ENCODE measurements around the gene DENND1A. TPM values are rescaled to one million over a fixed set of nuclear protein-coding genes. Genes with fewer than 3 reads are reported as not detected.

Gene DENND1A
- total RNA-seq, 1 donor from 2014 or later: 48.1 TPM

GRCh38 chr9:123974471-123974870, 44.5 kb upstream of the DENND1A start:
- Histone ChIP-seq H3K27ac (no peak overlapping the region), H3K9ac (no peak overlapping the region), H3K27me3 (peaks cover 17% of the 10 kb centered on the region), H3K4me2 (no peak overlapping the region), H3K36me3 (no peaks in the 10 kb centered on the region), H4K20me1 (ENCODE audit: low read depth) (no peaks in the 10 kb centered on the region), H3K79me2 (ENCODE audit: low read depth) (no peaks in the 10 kb centered on the region), H2AFZ (replicated peaks) (no peak overlapping the region), H3K9me3 (ENCODE audit: low read depth) (no peaks in the 10 kb centered on the region), H3K4me1 (no peaks in the 10 kb centered on the region), H3F3A (ENCODE audit: low read depth) (peaks cover 26% of the 10 kb centered on the region), H3K4me3 (no peak overlapping the region)
- no peak overlapping the region for H3K4me3 Mint-ChIP-seq
- H3K27me3 Mint-ChIP-seq (ENCODE audit: insufficient read depth, low read depth): peaks cover 3% of the 10 kb centered on the region
- TF ChIP-seq, protein P1, sequence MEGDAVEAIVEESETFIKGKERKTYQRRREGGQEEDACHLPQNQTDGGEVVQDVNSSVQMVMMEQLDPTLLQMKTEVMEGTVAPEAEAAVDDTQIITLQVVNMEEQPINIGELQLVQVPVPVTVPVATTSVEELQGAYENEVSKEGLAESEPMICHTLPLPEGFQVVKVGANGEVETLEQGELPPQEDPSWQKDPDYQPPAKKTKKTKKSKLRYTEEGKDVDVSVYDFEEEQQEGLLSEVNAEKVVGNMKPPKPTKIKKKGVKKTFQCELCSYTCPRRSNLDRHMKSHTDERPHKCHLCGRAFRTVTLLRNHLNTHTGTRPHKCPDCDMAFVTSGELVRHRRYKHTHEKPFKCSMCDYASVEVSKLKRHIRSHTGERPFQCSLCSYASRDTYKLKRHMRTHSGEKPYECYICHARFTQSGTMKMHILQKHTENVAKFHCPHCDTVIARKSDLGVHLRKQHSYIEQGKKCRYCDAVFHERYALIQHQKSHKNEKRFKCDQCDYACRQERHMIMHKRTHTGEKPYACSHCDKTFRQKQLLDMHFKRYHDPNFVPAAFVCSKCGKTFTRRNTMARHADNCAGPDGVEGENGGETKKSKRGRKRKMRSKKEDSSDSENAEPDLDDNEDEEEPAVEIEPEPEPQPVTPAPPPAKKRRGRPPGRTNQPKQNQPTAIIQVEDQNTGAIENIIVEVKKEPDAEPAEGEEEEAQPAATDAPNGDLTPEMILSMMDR (IDR thresholded peaks at IDR 0.05): no peak
- TF ChIP-seq EZH2 (IDR thresholded peaks at IDR 0.05) (no peak), EZH2phosphoT487 (IDR thresholded peaks at IDR 0.05) (no peak)
- H3K9me3 Mint-ChIP-seq: no peaks in the 10 kb centered on the region
- no peak for DNase-seq (ENCODE audit: low spot score)
- H3K27ac Mint-ChIP-seq: no peak overlapping the region
- H3K4me1 Mint-ChIP-seq: no peaks in the 10 kb centered on the region
- H3K36me3 Mint-ChIP-seq: no peaks in the 10 kb centered on the region

DNA sequence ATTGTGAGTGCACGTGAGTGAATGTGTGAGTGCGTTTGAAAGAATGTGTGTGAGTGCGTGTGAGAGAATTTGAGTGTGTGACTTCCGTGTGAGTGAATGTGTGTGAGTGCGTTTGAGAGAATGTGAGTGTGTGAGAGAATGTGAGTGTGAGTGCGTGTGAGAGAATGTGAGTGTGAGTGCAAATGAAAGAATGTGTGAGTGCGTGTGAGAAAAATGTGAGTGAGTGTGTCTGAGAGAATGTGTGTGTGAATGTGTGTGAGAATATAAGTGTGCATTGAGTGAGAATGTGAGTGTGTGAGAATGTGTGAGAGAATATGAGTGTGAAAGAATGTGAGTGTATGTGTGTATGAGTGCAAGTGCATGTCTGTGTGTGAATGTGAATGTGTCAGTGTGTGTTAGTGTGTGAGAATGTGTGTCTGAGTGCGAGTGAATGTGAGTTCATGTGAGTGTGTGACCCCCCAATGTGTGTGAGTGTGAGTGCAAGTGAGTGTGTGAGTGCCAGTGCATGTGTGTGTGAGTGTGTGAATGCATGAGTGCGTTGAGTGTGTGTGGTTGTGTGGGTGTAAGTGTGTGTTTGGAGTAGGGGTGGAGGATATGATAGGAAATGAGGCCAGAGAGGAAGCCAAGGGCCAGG, 43.8 kb upstream of the DENND1A start:
- Histone ChIP-seq H3K9ac (no peak overlapping the region), H3K27ac (no peak overlapping the region), H3F3A (ENCODE audit: low read depth) (peaks cover 26% of the 10 kb centered on the region), H3K79me2 (ENCODE audit: low read depth) (no peaks in the 10 kb centered on the region), H2AFZ (replicated peaks) (no peak overlapping the region), H3K4me3 (no peak overlapping the region), H3K4me1 (no peaks in the 10 kb centered on the region), H3K9me3 (ENCODE audit: low read depth) (no peaks in the 10 kb centered on the region), H3K36me3 (no peaks in the 10 kb centered on the region), H4K20me1 (ENCODE audit: low read depth) (no peaks in the 10 kb centered on the region), H3K27me3 (peaks cover 11% of the 10 kb centered on the region), H3K4me2 (no peak overlapping the region)
- no peak for TF ChIP-seq EZH2 (IDR thresholded peaks at IDR 0.05)
- TF ChIP-seq, protein P1 (IDR thresholded peaks at IDR 0.05): no peak
- TF ChIP-seq EZH2phosphoT487 (IDR thresholded peaks at IDR 0.05): no peak
- Mint-ChIP-seq H3K4me3 (no peak overlapping the region), H3K27me3 (ENCODE audit: insufficient read depth, low read depth) (no peaks in the 10 kb centered on the region), H3K36me3 (no peaks in the 10 kb centered on the region), H3K9me3 (no peaks in the 10 kb centered on the region), H3K4me1 (no peaks in the 10 kb centered on the region), H3K27ac (no peak overlapping the region)
- no peak for DNase-seq (ENCODE audit: low spot score)

- Histone ChIP-seq H3K9me3 (ENCODE audit: low read depth) (no peaks in the 10 kb centered on the region), H3K4me3 (no peak overlapping the region), H3K27me3 (peaks cover 11% of the 10 kb centered on the region), H3K27ac (no peak overlapping the region), H3K36me3 (no peaks in the 10 kb centered on the region), H3K4me2 (no peak overlapping the region), H3K79me2 (ENCODE audit: low read depth) (no peaks in the 10 kb centered on the region), H3K4me1 (no peaks in the 10 kb centered on the region), H2AFZ (replicated peaks) (no peak overlapping the region), H3F3A (ENCODE audit: low read depth) (peaks cover 26% of the 10 kb centered on the region), H4K20me1 (ENCODE audit: low read depth) (no peaks in the 10 kb centered on the region), H3K9ac (no peak overlapping the region)
- Mint-ChIP-seq H3K4me1 (no peaks in the 10 kb centered on the region), H3K27ac (no peak overlapping the region), H3K36me3 (no peaks in the 10 kb centered on the region), H3K27me3 (ENCODE audit: insufficient read depth, low read depth) (no peaks in the 10 kb centered on the region), H3K4me3 (no peak overlapping the region), H3K9me3 (no peaks in the 10 kb centered on the region)
- DNase-seq (ENCODE audit: low spot score): no peak
- TF ChIP-seq EZH2phosphoT487 (IDR thresholded peaks at IDR 0.05) (no peak), EZH2 (IDR thresholded peaks at IDR 0.05) (no peak)
Measured at GRCh38 chr9:123972618-123973017, 42.7 kb upstream of the DENND1A start.

DNA sequence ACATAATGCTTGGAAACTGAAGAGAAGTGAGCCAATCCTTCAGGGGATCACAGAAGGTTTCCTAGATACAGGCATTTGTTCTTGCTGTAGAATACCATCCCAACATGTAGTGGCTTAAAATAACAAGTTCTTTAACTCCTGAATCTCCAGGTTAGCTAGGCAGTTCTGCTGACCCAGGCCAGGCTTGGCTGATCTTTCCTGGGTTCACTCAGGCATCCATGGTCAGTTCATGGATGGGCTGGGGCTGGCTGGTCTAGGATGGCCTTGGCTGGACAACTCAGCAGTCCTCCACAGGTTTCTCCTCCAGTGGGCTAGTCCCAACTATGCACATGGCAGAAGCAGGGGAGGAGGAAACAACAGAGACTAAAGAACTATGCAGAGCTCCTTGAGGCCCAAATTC, 37.4 kb upstream of the DENND1A start:
- no peaks in the 10 kb centered on the region for H3K79me2 ChIP-seq (ENCODE audit: low read depth)
- no peak overlapping the region for H3K27ac Mint-ChIP-seq
- no peaks in the 10 kb centered on the region for H3K9me3 ChIP-seq (ENCODE audit: low read depth)
- no peaks in the 10 kb centered on the region for H3K36me3 ChIP-seq
- no peak overlapping the region for H3K4me3 Mint-ChIP-seq
- no peaks in the 10 kb centered on the region for H3K27me3 ChIP-seq
- no peaks in the 10 kb centered on the region for H3K9me3 Mint-ChIP-seq
- no peaks in the 10 kb centered on the region for H3K4me1 ChIP-seq
- no peak overlapping the region for H3K4me2 ChIP-seq
- no peak overlapping the region for H3K27ac ChIP-seq
- H3K36me3 Mint-ChIP-seq: no peaks in the 10 kb centered on the region
- no peak for DNase-seq (ENCODE audit: low spot score)
- no peak overlapping the region for H3K9ac ChIP-seq
- peaks cover 7% of the 10 kb centered on the region for H3F3A ChIP-seq (ENCODE audit: low read depth)
- H4K20me1 ChIP-seq (ENCODE audit: low read depth): no peaks in the 10 kb centered on the region
- TF ChIP-seq, protein P1 (IDR thresholded peaks at IDR 0.05): no peak
- TF ChIP-seq EZH2phosphoT487 (IDR thresholded peaks at IDR 0.05): no peak
- TF ChIP-seq EZH2 (IDR thresholded peaks at IDR 0.05): no peak
- H3K4me3 ChIP-seq: no peak overlapping the region
- H2AFZ ChIP-seq (replicated peaks): no peak overlapping the region
- no peaks in the 10 kb centered on the region for H3K4me1 Mint-ChIP-seq
- no peaks in the 10 kb centered on the region for H3K27me3 Mint-ChIP-seq (ENCODE audit: insufficient read depth, low read depth)
